ENCODE data around the gene SLC25A4.
A peak's percentile ranks its signal among the peaks of the same experiment; 100 is the strongest.

Gene SLC25A4

GRCh38 chr4:185183622-185184281 lies 40.7 kb downstream of the SLC25A4 start:
- no peak overlapping the region for H3K4me3 ChIP-seq (ENCODE audit: low read depth, low read length)
- TF ChIP-seq, protein P1, sequence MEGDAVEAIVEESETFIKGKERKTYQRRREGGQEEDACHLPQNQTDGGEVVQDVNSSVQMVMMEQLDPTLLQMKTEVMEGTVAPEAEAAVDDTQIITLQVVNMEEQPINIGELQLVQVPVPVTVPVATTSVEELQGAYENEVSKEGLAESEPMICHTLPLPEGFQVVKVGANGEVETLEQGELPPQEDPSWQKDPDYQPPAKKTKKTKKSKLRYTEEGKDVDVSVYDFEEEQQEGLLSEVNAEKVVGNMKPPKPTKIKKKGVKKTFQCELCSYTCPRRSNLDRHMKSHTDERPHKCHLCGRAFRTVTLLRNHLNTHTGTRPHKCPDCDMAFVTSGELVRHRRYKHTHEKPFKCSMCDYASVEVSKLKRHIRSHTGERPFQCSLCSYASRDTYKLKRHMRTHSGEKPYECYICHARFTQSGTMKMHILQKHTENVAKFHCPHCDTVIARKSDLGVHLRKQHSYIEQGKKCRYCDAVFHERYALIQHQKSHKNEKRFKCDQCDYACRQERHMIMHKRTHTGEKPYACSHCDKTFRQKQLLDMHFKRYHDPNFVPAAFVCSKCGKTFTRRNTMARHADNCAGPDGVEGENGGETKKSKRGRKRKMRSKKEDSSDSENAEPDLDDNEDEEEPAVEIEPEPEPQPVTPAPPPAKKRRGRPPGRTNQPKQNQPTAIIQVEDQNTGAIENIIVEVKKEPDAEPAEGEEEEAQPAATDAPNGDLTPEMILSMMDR (IDR thresholded peaks at IDR 0.05; ENCODE audit: low read depth, low read length): peak; percentile 61

DNA sequence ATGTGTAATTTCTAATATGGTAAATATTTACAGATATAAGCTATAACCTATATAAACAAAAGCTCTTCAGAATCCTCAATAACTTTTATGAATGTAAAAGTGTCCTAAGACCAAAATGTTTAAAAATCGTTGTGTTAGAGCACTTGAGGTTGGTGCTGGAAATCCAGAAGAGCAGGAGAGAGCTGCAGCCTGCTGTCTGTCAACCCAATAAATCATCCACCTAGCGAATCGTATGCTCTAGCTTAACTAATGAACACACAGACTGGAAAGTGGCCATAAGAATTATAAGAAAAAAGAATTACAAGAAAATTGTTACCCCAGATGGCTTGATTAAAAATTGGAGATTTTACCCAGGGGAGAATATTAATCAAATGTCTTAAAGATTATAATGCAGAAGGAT lies 43.7 kb downstream of the SLC25A4 start:
- no peak overlapping the region for H3K4me3 ChIP-seq (ENCODE audit: low read depth, low read length)
- TF ChIP-seq, protein P1 (IDR thresholded peaks at IDR 0.05; ENCODE audit: low read depth, low read length): no peak

- H3K4me3 ChIP-seq (ENCODE audit: low read depth, low read length): no peak overlapping the region
- TF ChIP-seq, protein P1 (IDR thresholded peaks at IDR 0.05; ENCODE audit: low read depth, low read length): no peak
These were observed 46.7 kb downstream of the SLC25A4 start for GRCh38 chr4:185189606-185190305.

- TF ChIP-seq, protein P1 (IDR thresholded peaks at IDR 0.05; ENCODE audit: low read depth, low read length): no peak
These were observed 47.3 kb downstream of the SLC25A4 start for GRCh38 chr4:185190306-185190856.

DNA sequence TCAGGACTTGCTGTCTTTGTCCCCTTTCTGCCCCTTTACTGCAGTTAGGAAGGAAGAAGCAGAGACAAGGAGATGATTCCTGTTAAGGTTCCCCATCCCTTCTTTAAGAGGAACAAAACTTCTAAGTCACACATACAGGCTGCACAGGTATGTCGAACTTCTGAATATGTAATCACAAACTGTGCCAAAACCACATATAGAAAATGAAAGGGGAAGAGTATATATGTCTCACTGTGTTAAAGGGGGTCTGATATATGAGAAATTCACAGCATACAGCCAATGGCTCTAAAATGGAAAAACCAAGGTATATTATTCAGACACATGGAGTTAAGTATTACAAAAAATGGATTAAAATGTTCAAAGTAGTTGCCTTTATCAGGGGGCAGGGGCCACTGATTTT lies 49.0 kb downstream of the SLC25A4 start:
- H3K4me3 ChIP-seq (ENCODE audit: low read depth, low read length): no peak overlapping the region
- TF ChIP-seq, protein P1 (IDR thresholded peaks at IDR 0.05; ENCODE audit: low read depth, low read length): no peak

More at GRCh38 chr4:185190306-185190856, 47.3 kb downstream of the SLC25A4 start:
- no peak overlapping the region for H3K4me3 ChIP-seq (ENCODE audit: low read depth, low read length)

GRCh38 chr4:185194924-185195888 lies 52.1 kb downstream of the SLC25A4 start:
- TF ChIP-seq, protein P1 (IDR thresholded peaks at IDR 0.05; ENCODE audit: low read depth, low read length): no peak

More at GRCh38 chr4:185194924-185195888, 52.1 kb downstream of the SLC25A4 start:
- H3K4me3 ChIP-seq (ENCODE audit: low read depth, low read length): no peak overlapping the region

Measured in WI38 (cell line).